Hepatocyte (in vitro differentiated cells): ENCODE measurements around the gene P2RY14. TPM values are rescaled to one million over a fixed set of nuclear protein-coding genes. Genes with fewer than 3 reads are reported as not detected.

Source experiments
- DNase-seq: peaks from one replicate; pipeline ENCODE4 v3.0.0-alpha.2; 2016; ENCODE audit warnings: low spot score
- H2AFZ ChIP-seq: fragments of 200-600 bp; sonication (generic); 2 replicates; pipeline ENCODE4 v1.6.0; 2016; ENCODE audit warnings: antibody characterized with exemption, mild to moderate bottlenecking
- H3K27ac ChIP-seq: fragments of 200-600 bp; sonication (generic); 2 replicates; pipeline ENCODE4 v1.5.1; 2016; ENCODE audit warnings: mild to moderate bottlenecking
- H3K27me3 ChIP-seq: fragments of 200-600 bp; sonication (generic); 2 replicates; pipeline ENCODE4 v1.6.1; 2016
- H3K36me3 ChIP-seq: fragments of 200-600 bp; sonication (generic); replicated peaks from 2 replicates; pipeline ENCODE4 v1.5.1; 2016; ENCODE audit warnings: low read depth; ENCODE audit not compliant: insufficient read depth
- H3K4me1 ChIP-seq: fragments of 200-600 bp; sonication (generic); 2 replicates; pipeline ENCODE4 v1.5.1; 2016; ENCODE audit warnings: mild to moderate bottlenecking, moderate library complexity; ENCODE audit not compliant: insufficient read depth
- H3K4me2 ChIP-seq: fragments of 200-600 bp; sonication (generic); 2 replicates; pipeline ENCODE4 v1.6.0; 2016
- H3K4me3 ChIP-seq: fragments of 200-600 bp; sonication (generic); 2 replicates; pipeline ENCODE4 v1.5.1; 2016; ENCODE audit warnings: mild to moderate bottlenecking
- H3K79me2 ChIP-seq: fragments of 200-600 bp; sonication (generic); 2 replicates; pipeline ENCODE4 v1.6.0; 2017; ENCODE audit warnings: mild to moderate bottlenecking
- H3K9me2 ChIP-seq: fragments of 200-600 bp; sonication (generic); replicated peaks from 2 replicates; pipeline ENCODE4 v1.6.0; 2017; ENCODE audit warnings: mild to moderate bottlenecking; ENCODE audit not compliant: insufficient read depth
- H3K9me3 ChIP-seq: fragments of 200-600 bp; sonication (generic); 2 replicates; pipeline ENCODE4 v1.5.1; 2016; ENCODE audit warnings: low read depth, mild to moderate bottlenecking
- H4K20me1 ChIP-seq: fragments of 200-600 bp; sonication (generic); 2 replicates; pipeline ENCODE4 v1.6.0; 2016; ENCODE audit warnings: mild to moderate bottlenecking; ENCODE audit not compliant: insufficient read depth, poor library complexity, severe bottlenecking
- EZH2 ChIP-seq: fragments of 200-600 bp; sonication (generic); IDR thresholded peaks from 2 replicates; pipeline ENCODE4 v1.6.1; 2016; ENCODE audit warnings: antibody characterized with exemption, mild to moderate bottlenecking, borderline replicate concordance
- EZH2phosphoT487 ChIP-seq: fragments of 200-600 bp; sonication (generic); IDR thresholded peaks from one replicate; pipeline ENCODE4 v1.6.1; 2018; ENCODE audit warnings: antibody characterized with exemption, mild to moderate bottlenecking, low read depth, moderate library complexity; ENCODE audit not compliant: unreplicated experiment, severe bottlenecking
- WGBS: methylation state at CpG from one replicate; pipeline ENCODE4 v1.1.6; 2016; ENCODE audit warnings: low lambda C conversion rate; ENCODE audit errors: missing lambda C conversion rate; 5-methylcytosine and 5-hydroxymethylcytosine counted together
- polyA plus RNA-seq: library from polyadenylated mRNA; unstranded; fragments of >200 nt; fragmentation: Nextera tagmentation; extraction: Ambion mirVana; gene quantifications from 2 replicates; pipeline ENCODE4 v1.2.1, GENCODE V29; 2016
- total RNA-seq: library from RNA; depleted of rRNA; stranded (reverse); fragments of >200 nt; gene quantifications from 2 replicates; pipeline ENCODE4 v1.2.3, GENCODE V29; 2014
- TF ChIP-seq, protein P1 (sequence below): fragments of 200-600 bp; sonication (generic); IDR thresholded peaks from 2 replicates; pipeline ENCODE4 v1.5.1; 2016; ENCODE audit warnings: antibody characterized with exemption, mild to moderate bottlenecking; ENCODE audit not compliant: poor library complexity

The P2RY14 gene
- total and polyA plus RNA-seq, 2 experiments from 2014 or later, result 0.11 TPM; not detected in 1

DNA sequence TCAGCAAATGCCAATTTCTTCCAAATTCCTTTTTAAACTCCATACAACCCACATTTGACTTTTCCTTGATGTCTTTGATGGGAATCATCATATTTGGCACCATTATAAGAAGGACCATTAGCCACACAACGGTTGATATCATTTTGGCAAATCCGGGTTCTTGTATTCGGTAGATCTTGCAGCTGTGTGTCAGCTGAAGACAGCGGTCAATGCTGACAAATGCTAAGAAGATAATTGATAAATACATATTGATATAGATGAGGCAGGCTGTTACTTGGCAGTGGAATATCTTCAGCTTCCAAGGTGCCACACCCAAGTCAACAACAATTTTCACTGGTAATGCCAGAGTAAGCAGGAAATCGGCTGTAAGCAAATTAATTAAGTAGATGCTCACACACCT, 79.5 kb downstream of the P2RY14 start:
- H3K36me3 ChIP-seq, result no peaks in the 10 kb centered on the region
- H4K20me1 ChIP-seq, result no peaks in the 10 kb centered on the region
- H3K27ac ChIP-seq, result peak overlapping the region; percentile 29
- no peak overlapping the region for H2AFZ ChIP-seq
- no peak for DNase-seq
- peaks cover 17% of the 10 kb centered on the region for H3K4me1 ChIP-seq
- H3K27me3 ChIP-seq, result no peaks in the 10 kb centered on the region
- 93% methylated on average over 5 of the region's 5 CpGs for WGBS
- H3K79me2 ChIP-seq, result no peaks in the 10 kb centered on the region
- no peak overlapping the region for H3K4me3 ChIP-seq
- TF ChIP-seq, protein P1, sequence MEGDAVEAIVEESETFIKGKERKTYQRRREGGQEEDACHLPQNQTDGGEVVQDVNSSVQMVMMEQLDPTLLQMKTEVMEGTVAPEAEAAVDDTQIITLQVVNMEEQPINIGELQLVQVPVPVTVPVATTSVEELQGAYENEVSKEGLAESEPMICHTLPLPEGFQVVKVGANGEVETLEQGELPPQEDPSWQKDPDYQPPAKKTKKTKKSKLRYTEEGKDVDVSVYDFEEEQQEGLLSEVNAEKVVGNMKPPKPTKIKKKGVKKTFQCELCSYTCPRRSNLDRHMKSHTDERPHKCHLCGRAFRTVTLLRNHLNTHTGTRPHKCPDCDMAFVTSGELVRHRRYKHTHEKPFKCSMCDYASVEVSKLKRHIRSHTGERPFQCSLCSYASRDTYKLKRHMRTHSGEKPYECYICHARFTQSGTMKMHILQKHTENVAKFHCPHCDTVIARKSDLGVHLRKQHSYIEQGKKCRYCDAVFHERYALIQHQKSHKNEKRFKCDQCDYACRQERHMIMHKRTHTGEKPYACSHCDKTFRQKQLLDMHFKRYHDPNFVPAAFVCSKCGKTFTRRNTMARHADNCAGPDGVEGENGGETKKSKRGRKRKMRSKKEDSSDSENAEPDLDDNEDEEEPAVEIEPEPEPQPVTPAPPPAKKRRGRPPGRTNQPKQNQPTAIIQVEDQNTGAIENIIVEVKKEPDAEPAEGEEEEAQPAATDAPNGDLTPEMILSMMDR, result no peak
- TF ChIP-seq EZH2phosphoT487 (no peak), EZH2 (no peak)
- H3K9me3 ChIP-seq, result no peaks in the 10 kb centered on the region
- H3K4me2 ChIP-seq, result peak overlapping the region; percentile 4
- H3K9me2 ChIP-seq, result no peaks in the 10 kb centered on the region

DNA sequence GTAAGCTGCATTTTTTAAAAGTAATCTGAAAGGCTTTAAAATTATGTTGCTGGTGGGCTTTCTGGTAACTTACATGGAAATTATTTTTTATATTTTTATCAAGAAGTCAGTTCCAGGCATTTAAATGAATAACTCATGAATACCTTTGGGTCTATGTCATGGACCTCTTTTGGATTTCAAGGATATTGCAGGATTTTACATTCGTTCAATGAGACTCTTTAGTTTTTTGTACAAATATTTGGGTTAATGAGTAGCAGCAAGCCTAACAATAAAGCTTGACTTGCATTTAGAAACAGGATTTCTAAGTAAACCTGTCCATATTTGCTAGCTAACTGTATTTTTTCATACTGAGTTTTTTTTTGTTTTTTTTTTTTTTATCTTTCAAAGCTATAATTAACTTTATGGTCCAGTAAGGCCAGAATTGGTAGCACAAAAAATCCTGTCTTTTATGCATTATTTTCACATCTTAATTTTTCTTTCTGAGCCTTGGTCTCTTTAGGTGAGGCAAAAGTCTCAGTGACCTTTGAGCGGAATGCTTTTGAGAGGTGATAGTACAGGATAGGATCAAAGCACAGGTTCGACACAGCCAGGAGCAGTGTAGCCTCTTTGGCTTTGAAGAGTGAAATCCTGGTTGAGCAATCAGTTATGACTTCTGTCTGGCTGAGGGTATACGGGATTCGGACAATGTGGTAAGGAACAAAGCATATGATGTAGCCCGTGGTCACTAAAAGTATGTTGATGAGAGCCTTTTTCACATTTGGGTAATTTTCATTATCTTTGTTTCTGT, 80.2 kb downstream of the P2RY14 start:
- DNase-seq, result peak; percentile 39
- peak overlapping the region; percentile 31 for H3K27ac ChIP-seq
- H3K4me2 ChIP-seq, result peak overlapping the region; percentile 4
- H3K9me3 ChIP-seq, result no peaks in the 10 kb centered on the region
- TF ChIP-seq, protein P1, result no peak
- no peak for TF ChIP-seq EZH2
- no peak overlapping the region for H2AFZ ChIP-seq
- no peaks in the 10 kb centered on the region for H3K79me2 ChIP-seq
- H3K9me2 ChIP-seq, result no peaks in the 10 kb centered on the region
- H3K4me3 ChIP-seq, result no peak overlapping the region
- no peaks in the 10 kb centered on the region for H4K20me1 ChIP-seq
- H3K27me3 ChIP-seq, result no peaks in the 10 kb centered on the region
- no peaks in the 10 kb centered on the region for H3K36me3 ChIP-seq
- WGBS, result 45% methylated on average over 6 of the region's 6 CpGs
- peaks cover 17% of the 10 kb centered on the region for H3K4me1 ChIP-seq

DNA sequence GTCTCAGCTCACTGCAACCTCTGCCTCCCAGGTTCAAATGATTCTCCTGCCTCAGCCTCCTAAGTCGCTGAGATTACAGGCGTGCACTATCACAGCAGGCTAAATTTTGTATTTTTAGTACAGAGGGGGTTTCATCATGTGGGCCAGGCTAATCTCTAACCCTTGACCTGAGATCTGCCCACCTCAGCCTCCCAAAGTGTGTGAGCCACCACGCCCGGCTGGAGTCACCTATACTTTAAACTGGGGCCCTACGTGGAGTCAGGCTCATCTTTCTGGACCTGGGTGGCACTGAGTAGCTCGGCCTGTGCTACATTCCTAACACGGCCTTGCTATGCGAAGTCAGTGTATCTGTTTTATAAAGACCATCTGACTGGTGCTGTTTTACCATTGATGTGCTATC, 81.1 kb downstream of the P2RY14 start:
- peaks cover 17% of the 10 kb centered on the region for H3K4me1 ChIP-seq

More for the DNA sequence above, 81.1 kb downstream of the P2RY14 start:
- 86% methylated on average over 8 of the region's 8 CpGs for WGBS
- no peak for DNase-seq
- Histone ChIP-seq H3K9me2 (no peaks in the 10 kb centered on the region), H3K27ac (peak overlapping the region; percentile 31), H4K20me1 (no peaks in the 10 kb centered on the region), H3K4me3 (no peak overlapping the region), H3K4me2 (no peak overlapping the region), H3K36me3 (no peaks in the 10 kb centered on the region), H3K79me2 (no peaks in the 10 kb centered on the region), H2AFZ (no peak overlapping the region), H3K9me3 (no peaks in the 10 kb centered on the region), H3K27me3 (no peaks in the 10 kb centered on the region)
- TF ChIP-seq EZH2phosphoT487 (no peak), EZH2 (no peak)
- TF ChIP-seq, protein P1, result no peak
